ENCODE data around the gene STX4.

The STX4 gene

GRCh38 chr16:31022544-31023251 is 10.7 kb upstream of the STX4 start:
- no peak for FAIRE-seq

GRCh38 chr16:31023252-31023602 is 10.1 kb upstream of the STX4 start:
- no peak for FAIRE-seq

- FAIRE-seq: no peak
These were observed 9.6 kb upstream of the STX4 start for GRCh38 chr16:31023627-31024226.

- FAIRE-seq: no peak
These were observed 8.0 kb upstream of the STX4 start for GRCh38 chr16:31025339-31025738.

GRCh38 chr16:31029272-31029671 is 4.1 kb upstream of the STX4 start:
- FAIRE-seq: no peak

- FAIRE-seq: no peak
These were observed 2.1 kb upstream of the STX4 start for GRCh38 chr16:31031276-31031675.

- FAIRE-seq: no peak
These were observed 543 bp downstream of the STX4 start for GRCh38 chr16:31033709-31034492.

- FAIRE-seq: no peak
These were observed 3.3 kb downstream of the STX4 start for GRCh38 chr16:31036691-31037090.

GRCh38 chr16:31038993-31039392 is 5.6 kb downstream of the STX4 start:
- FAIRE-seq: no peak

- FAIRE-seq: no peak
These were observed 9.5 kb downstream of the STX4 start for GRCh38 chr16:31042866-31043265.

- FAIRE-seq: no peak
These were observed 10.0 kb downstream of the STX4 start for GRCh38 chr16:31043352-31043751.

GRCh38 chr16:31043898-31044481 is 10.6 kb downstream of the STX4 start:
- FAIRE-seq: no peak

GRCh38 chr16:31050280-31051030 is 17.1 kb downstream of the STX4 start:
- no peak for FAIRE-seq

GRCh38 chr16:31052114-31052513 is 18.8 kb downstream of the STX4 start:
- FAIRE-seq: no peak

- FAIRE-seq: no peak
These were observed 22.3 kb downstream of the STX4 start for GRCh38 chr16:31055613-31056012.

GRCh38 chr16:31061126-31061812 is 27.9 kb downstream of the STX4 start:
- no peak for FAIRE-seq

- no peak for FAIRE-seq
These were observed 28.6 kb downstream of the STX4 start for GRCh38 chr16:31061813-31062440.

GRCh38 chr16:31063495-31063842 is 30.1 kb downstream of the STX4 start:
- no peak for FAIRE-seq

- no peak for FAIRE-seq
These were observed 30.7 kb downstream of the STX4 start for GRCh38 chr16:31063843-31064611.

GRCh38 chr16:31064882-31065461 is 31.6 kb downstream of the STX4 start:
- no peak for FAIRE-seq

GRCh38 chr16:31067342-31067741 is 34.0 kb downstream of the STX4 start:
- FAIRE-seq: no peak

Data from colon (tissue), 2 donors.